Astrocyte (in vitro differentiated cells and primary cell): ENCODE data around the gene FGF1. TPM values are rescaled to one million over a fixed set of nuclear protein-coding genes. Genes with fewer than 3 reads are reported as not detected.

Source experiments
- DNase-seq: peaks from one replicate; pipeline ENCODE4 v3.0.0-alpha.2; 2010; ENCODE audit warnings: low read depth
- FAIRE-seq: peaks from 2 replicates; lab custom pipeline; 2011; peaks lifted over from hg19 to GRCh38; lab: Jason Lieb, UNC
- H2AFZ ChIP-seq: 2 replicates; pipeline ENCODE4 v1.6.0; 2012; ENCODE audit warnings: low read depth, low read length, inconsistent platforms
- H3K27ac ChIP-seq: 2 replicates; pipeline ENCODE4 v1.5.1; 2011; ENCODE audit warnings: low read depth, low read length, inconsistent platforms
- H3K27me3 ChIP-seq: 2 replicates; pipeline ENCODE4 v1.6.0; 2011; ENCODE audit warnings: low read length, inconsistent platforms; ENCODE audit not compliant: insufficient read depth
- H3K36me3 ChIP-seq: 2 replicates; pipeline ENCODE4 v1.5.1; 2011; ENCODE audit warnings: low read length, inconsistent platforms; ENCODE audit not compliant: insufficient read depth
- H3K4me1 ChIP-seq: 2 replicates; pipeline ENCODE4 v1.5.1; 2011; ENCODE audit warnings: low read length, inconsistent platforms; ENCODE audit not compliant: insufficient read depth
- H3K4me2 ChIP-seq: 2 replicates; pipeline ENCODE4 v1.6.0; 2012; ENCODE audit warnings: low read length, inconsistent platforms
- H3K4me3 ChIP-seq: 2 replicates; pipeline ENCODE4 v1.5.1; 2011; ENCODE audit warnings: low read depth, mild to moderate bottlenecking, low read length, inconsistent platforms; ENCODE audit not compliant: insufficient read depth
- H3K79me2 ChIP-seq: 2 replicates; pipeline ENCODE4 v1.6.0; 2012; ENCODE audit warnings: mild to moderate bottlenecking, low read length, inconsistent platforms; ENCODE audit not compliant: insufficient read depth
- H3K9ac ChIP-seq: 2 replicates; pipeline ENCODE4 v1.6.0; 2012; ENCODE audit warnings: mild to moderate bottlenecking, low read length, inconsistent platforms
- H3K9me3 ChIP-seq: 2 replicates; pipeline ENCODE4 v1.5.1; 2012; ENCODE audit warnings: low read depth, mild to moderate bottlenecking, low read length, inconsistent platforms; ENCODE audit not compliant: insufficient read depth
- H4K20me1 ChIP-seq: 2 replicates; pipeline ENCODE4 v1.6.0; 2012; ENCODE audit warnings: low read length, inconsistent platforms; ENCODE audit not compliant: insufficient read depth
- H3K27ac Mint-ChIP-seq: one replicate; pipeline ENCODE4 v1.8.0; 2021; ENCODE audit warnings: mild to moderate bottlenecking, mixed read lengths; ENCODE audit not compliant: unreplicated experiment
- H3K27me3 Mint-ChIP-seq: one replicate; pipeline ENCODE4 v1.8.0; 2021; ENCODE audit warnings: low read depth, mixed read lengths; ENCODE audit not compliant: unreplicated experiment
- H3K36me3 Mint-ChIP-seq: one replicate; pipeline ENCODE4 v1.8.0; 2021; ENCODE audit warnings: low read depth, mixed read lengths; ENCODE audit not compliant: unreplicated experiment
- H3K4me1 Mint-ChIP-seq: one replicate; pipeline ENCODE4 v1.8.0; 2021; ENCODE audit warnings: low read depth, mixed read lengths; ENCODE audit not compliant: unreplicated experiment
- H3K4me3 Mint-ChIP-seq: one replicate; pipeline ENCODE4 v1.8.0; 2021; ENCODE audit warnings: mild to moderate bottlenecking, moderate library complexity, mixed read lengths; ENCODE audit not compliant: unreplicated experiment
- H3K9me3 Mint-ChIP-seq: one replicate; pipeline ENCODE4 v1.8.0; 2021; ENCODE audit warnings: mild to moderate bottlenecking, mixed read lengths; ENCODE audit not compliant: unreplicated experiment
- EZH2 ChIP-seq: IDR thresholded peaks from 2 replicates; pipeline ENCODE4 v1.6.1; 2012; ENCODE audit warnings: mild to moderate bottlenecking, low read length, inconsistent platforms; ENCODE audit not compliant: insufficient read depth
- total RNA-seq: library from RNA; stranded (reverse); gene quantifications from 2 replicates; pipeline ENCODE4 v1.2.1, GENCODE V29; 2021
- TF ChIP-seq, protein P1 (sequence below): IDR thresholded peaks from 2 replicates; pipeline ENCODE4 v1.5.1; 2011; ENCODE audit warnings: low read depth, mild to moderate bottlenecking, inconsistent platforms, low read length, moderate library complexity; ENCODE audit not compliant: insufficient read depth

Gene FGF1
- total RNA-seq, 1 donor from 2014 or later: 70.9 TPM

DNA sequence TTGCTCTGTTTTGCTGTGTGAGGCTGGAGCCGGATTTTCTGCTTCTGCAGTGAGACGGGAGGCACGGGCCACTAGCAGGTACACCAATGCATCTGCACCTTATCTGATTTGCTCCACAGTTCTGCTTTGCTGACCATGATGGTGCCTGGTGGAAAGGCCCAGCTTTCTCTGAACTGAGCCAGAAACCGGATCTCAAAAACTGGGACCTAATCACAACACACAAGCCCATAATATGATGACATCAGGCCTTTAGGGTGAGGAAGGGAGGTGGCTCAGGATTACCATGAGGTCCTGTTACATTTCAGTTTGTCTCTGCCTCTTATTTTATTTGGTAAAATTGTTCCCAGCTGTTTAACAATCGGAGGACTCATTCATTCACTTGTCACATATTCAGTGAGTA is 49.8 kb downstream of the FGF1 start:
- no peak for TF ChIP-seq EZH2
- TF ChIP-seq, protein P1, sequence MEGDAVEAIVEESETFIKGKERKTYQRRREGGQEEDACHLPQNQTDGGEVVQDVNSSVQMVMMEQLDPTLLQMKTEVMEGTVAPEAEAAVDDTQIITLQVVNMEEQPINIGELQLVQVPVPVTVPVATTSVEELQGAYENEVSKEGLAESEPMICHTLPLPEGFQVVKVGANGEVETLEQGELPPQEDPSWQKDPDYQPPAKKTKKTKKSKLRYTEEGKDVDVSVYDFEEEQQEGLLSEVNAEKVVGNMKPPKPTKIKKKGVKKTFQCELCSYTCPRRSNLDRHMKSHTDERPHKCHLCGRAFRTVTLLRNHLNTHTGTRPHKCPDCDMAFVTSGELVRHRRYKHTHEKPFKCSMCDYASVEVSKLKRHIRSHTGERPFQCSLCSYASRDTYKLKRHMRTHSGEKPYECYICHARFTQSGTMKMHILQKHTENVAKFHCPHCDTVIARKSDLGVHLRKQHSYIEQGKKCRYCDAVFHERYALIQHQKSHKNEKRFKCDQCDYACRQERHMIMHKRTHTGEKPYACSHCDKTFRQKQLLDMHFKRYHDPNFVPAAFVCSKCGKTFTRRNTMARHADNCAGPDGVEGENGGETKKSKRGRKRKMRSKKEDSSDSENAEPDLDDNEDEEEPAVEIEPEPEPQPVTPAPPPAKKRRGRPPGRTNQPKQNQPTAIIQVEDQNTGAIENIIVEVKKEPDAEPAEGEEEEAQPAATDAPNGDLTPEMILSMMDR: no peak
- no peaks in the 10 kb centered on the region for H3K36me3 ChIP-seq
- H3K27ac ChIP-seq: no peak overlapping the region

GRCh38 chr5:142634216-142635011 is 51.5 kb downstream of the FGF1 start:
- DNase-seq: peak; percentile 39
- H3K36me3 ChIP-seq: no peaks in the 10 kb centered on the region
- H3K4me2 ChIP-seq: no peak overlapping the region
- H3K27me3 ChIP-seq: no peaks in the 10 kb centered on the region
- no peaks in the 10 kb centered on the region for H4K20me1 ChIP-seq
- H3K4me3 Mint-ChIP-seq: no peak overlapping the region
- no peak overlapping the region for H3K27ac Mint-ChIP-seq
- no peak overlapping the region for H3K27ac ChIP-seq
- H3K9me3 Mint-ChIP-seq: peaks cover 2% of the 10 kb centered on the region
- H3K36me3 Mint-ChIP-seq: peaks cover 2% of the 10 kb centered on the region
- H3K79me2 ChIP-seq: no peaks in the 10 kb centered on the region
- no peak overlapping the region for H2AFZ ChIP-seq
- H3K4me1 ChIP-seq: peaks cover 10% of the 10 kb centered on the region
- no peaks in the 10 kb centered on the region for H3K27me3 Mint-ChIP-seq
- no peaks in the 10 kb centered on the region for H3K9me3 ChIP-seq
- no peak for TF ChIP-seq EZH2
- TF ChIP-seq, protein P1: no peak
- H3K9ac ChIP-seq: no peak overlapping the region
- H3K4me3 ChIP-seq: no peak overlapping the region
- peaks cover 19% of the 10 kb centered on the region for H3K4me1 Mint-ChIP-seq
- no peak for FAIRE-seq

More for the DNA sequence above, 49.8 kb downstream of the FGF1 start:
- H3K27ac Mint-ChIP-seq: no peak overlapping the region
- H3K4me1 Mint-ChIP-seq: peaks cover 22% of the 10 kb centered on the region
- H3K27me3 ChIP-seq: no peaks in the 10 kb centered on the region
- H3K4me1 ChIP-seq: peaks cover 6% of the 10 kb centered on the region
- FAIRE-seq (no peak), DNase-seq (no peak)
- H3K36me3 Mint-ChIP-seq: peaks cover 2% of the 10 kb centered on the region
- H3K4me2 ChIP-seq: no peak overlapping the region
- no peaks in the 10 kb centered on the region for H3K79me2 ChIP-seq
- no peak overlapping the region for H3K9ac ChIP-seq
- H2AFZ ChIP-seq: no peak overlapping the region
- H3K4me3 ChIP-seq: no peak overlapping the region
- no peak overlapping the region for H3K4me3 Mint-ChIP-seq
- H3K27me3 Mint-ChIP-seq: no peaks in the 10 kb centered on the region
- H3K9me3 ChIP-seq: no peaks in the 10 kb centered on the region
- peaks cover 2% of the 10 kb centered on the region for H3K9me3 Mint-ChIP-seq
- H4K20me1 ChIP-seq: no peaks in the 10 kb centered on the region
